HG02571 (cell line): Measurements from ENCODE around the gene PGM5.

ENCODE experiments used
- ATAC-seq: cut with Tn5 transposase; IDR thresholded peaks from one replicate; pipeline ENCODE4 v1.9.1; 2021; ENCODE audit warnings: mild to moderate bottlenecking, moderate library complexity; ENCODE audit not compliant: unreplicated experiment

The PGM5 gene

GRCh38 chr9:68431307-68431706 is 74.9 kb downstream of the PGM5 start:
- no peak for ATAC-seq

- no peak for ATAC-seq
Measured at GRCh38 chr9:68433531-68434110, 77.2 kb downstream of the PGM5 start.

GRCh38 chr9:68437785-68438184 is 81.4 kb downstream of the PGM5 start:
- ATAC-seq: no peak

GRCh38 chr9:68443624-68444023 is 87.2 kb downstream of the PGM5 start:
- no peak for ATAC-seq

- ATAC-seq: no peak
Measured at GRCh38 chr9:68446836-68447235, 90.4 kb downstream of the PGM5 start.

GRCh38 chr9:68447611-68448010 is 91.2 kb downstream of the PGM5 start:
- no peak for ATAC-seq

- ATAC-seq: no peak
Measured at GRCh38 chr9:68454579-68455334, 98.3 kb downstream of the PGM5 start.

- ATAC-seq: no peak
Measured at GRCh38 chr9:68455451-68455850, 99.0 kb downstream of the PGM5 start.

GRCh38 chr9:68457803-68458202 is 101.4 kb downstream of the PGM5 start:
- ATAC-seq: no peak

GRCh38 chr9:68458918-68459317 is 102.5 kb downstream of the PGM5 start:
- no peak for ATAC-seq

- no peak for ATAC-seq
Measured at GRCh38 chr9:68462105-68462775, 105.8 kb downstream of the PGM5 start.

GRCh38 chr9:68470067-68470466 is 113.7 kb downstream of the PGM5 start:
- no peak for ATAC-seq

GRCh38 chr9:68470634-68471033 is 114.2 kb downstream of the PGM5 start:
- ATAC-seq: no peak

- ATAC-seq: no peak
Measured at GRCh38 chr9:68472119-68472518, 115.7 kb downstream of the PGM5 start.

- ATAC-seq: no peak
Measured at GRCh38 chr9:68473790-68474189, 117.4 kb downstream of the PGM5 start.

- no peak for ATAC-seq
Measured at GRCh38 chr9:68476422-68476821, 120.0 kb downstream of the PGM5 start.

GRCh38 chr9:68476847-68477246 is 120.4 kb downstream of the PGM5 start:
- ATAC-seq: no peak

GRCh38 chr9:68480807-68481206 is 124.4 kb downstream of the PGM5 start:
- ATAC-seq: no peak

GRCh38 chr9:68482548-68482947 is 126.1 kb downstream of the PGM5 start:
- no peak for ATAC-seq

- no peak for ATAC-seq
Measured at GRCh38 chr9:68488126-68488525, 131.7 kb downstream of the PGM5 start.

GRCh38 chr9:68489646-68490045 is 133.2 kb downstream of the PGM5 start:
- no peak for ATAC-seq

GRCh38 chr9:68492806-68493205 is 136.4 kb downstream of the PGM5 start:
- no peak for ATAC-seq
